HG03196 (cell line): ENCODE results near the gene METTL22.
A peak's percentile ranks its signal among the peaks of the same experiment; 100 is the strongest.

ENCODE experiments used
- ATAC-seq: cut with Tn5 transposase; IDR thresholded peaks from one replicate; pipeline ENCODE4 v1.9.1; 2021; ENCODE audit not compliant: unreplicated experiment

METTL22 gene

GRCh38 chr16:8663192-8664089 lies 41.9 kb downstream of the METTL22 start:
- ATAC-seq = no peak

GRCh38 chr16:8665529-8665928 lies 44.0 kb downstream of the METTL22 start:
- ATAC-seq = no peak

- no peak for ATAC-seq
Measured at GRCh38 chr16:8667492-8667891, 46.0 kb downstream of the METTL22 start.

GRCh38 chr16:8668113-8668512 lies 46.6 kb downstream of the METTL22 start:
- no peak for ATAC-seq

GRCh38 chr16:8669481-8669880 lies 48.0 kb downstream of the METTL22 start:
- no peak for ATAC-seq

GRCh38 chr16:8670014-8670560 lies 48.6 kb downstream of the METTL22 start:
- ATAC-seq = no peak

GRCh38 chr16:8673611-8674412 lies 52.3 kb downstream of the METTL22 start:
- peak; percentile 40 for ATAC-seq

- peak; percentile 99 for ATAC-seq
Measured at GRCh38 chr16:8674413-8675022, 53.0 kb downstream of the METTL22 start, which contains the start of gene ABAT. ABAT (plus strand) TSS chr16:8674617; CDS start chr16:8735740, 61,123 bp downstream.

GRCh38 chr16:8675183-8676159 lies 54.0 kb downstream of the METTL22 start:
- ATAC-seq = no peak

- no peak for ATAC-seq
Measured at GRCh38 chr16:8676160-8676547, 54.7 kb downstream of the METTL22 start.

GRCh38 chr16:8676737-8677375 lies 55.4 kb downstream of the METTL22 start:
- no peak for ATAC-seq

GRCh38 chr16:8677481-8677880 lies 56.0 kb downstream of the METTL22 start:
- ATAC-seq = no peak

GRCh38 chr16:8678068-8678927 lies 56.8 kb downstream of the METTL22 start:
- no peak for ATAC-seq

- no peak for ATAC-seq
Measured at GRCh38 chr16:8679151-8679550, 57.7 kb downstream of the METTL22 start.

- no peak for ATAC-seq
Measured at GRCh38 chr16:8682551-8683259, 61.2 kb downstream of the METTL22 start.

GRCh38 chr16:8683640-8684039 lies 62.1 kb downstream of the METTL22 start:
- ATAC-seq = no peak

- no peak for ATAC-seq
Measured at GRCh38 chr16:8685617-8686016, 64.1 kb downstream of the METTL22 start.

- no peak for ATAC-seq
Measured at GRCh38 chr16:8686031-8686621, 64.6 kb downstream of the METTL22 start.
